ENCODE results near the gene SOBP.

- TF ChIP-seq, protein P1, sequence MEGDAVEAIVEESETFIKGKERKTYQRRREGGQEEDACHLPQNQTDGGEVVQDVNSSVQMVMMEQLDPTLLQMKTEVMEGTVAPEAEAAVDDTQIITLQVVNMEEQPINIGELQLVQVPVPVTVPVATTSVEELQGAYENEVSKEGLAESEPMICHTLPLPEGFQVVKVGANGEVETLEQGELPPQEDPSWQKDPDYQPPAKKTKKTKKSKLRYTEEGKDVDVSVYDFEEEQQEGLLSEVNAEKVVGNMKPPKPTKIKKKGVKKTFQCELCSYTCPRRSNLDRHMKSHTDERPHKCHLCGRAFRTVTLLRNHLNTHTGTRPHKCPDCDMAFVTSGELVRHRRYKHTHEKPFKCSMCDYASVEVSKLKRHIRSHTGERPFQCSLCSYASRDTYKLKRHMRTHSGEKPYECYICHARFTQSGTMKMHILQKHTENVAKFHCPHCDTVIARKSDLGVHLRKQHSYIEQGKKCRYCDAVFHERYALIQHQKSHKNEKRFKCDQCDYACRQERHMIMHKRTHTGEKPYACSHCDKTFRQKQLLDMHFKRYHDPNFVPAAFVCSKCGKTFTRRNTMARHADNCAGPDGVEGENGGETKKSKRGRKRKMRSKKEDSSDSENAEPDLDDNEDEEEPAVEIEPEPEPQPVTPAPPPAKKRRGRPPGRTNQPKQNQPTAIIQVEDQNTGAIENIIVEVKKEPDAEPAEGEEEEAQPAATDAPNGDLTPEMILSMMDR (conservative IDR thresholded peaks at IDR 0.05 in 1 of 2, IDR thresholded peaks at IDR 0.05 in 1 of 2; ENCODE audit: low read depth in 1 of 2, low read length in 2 of 2), result no peak
- TF ChIP-seq EZH2 (IDR thresholded peaks at IDR 0.05; ENCODE audit: low read length, missing control alignments), result no peak
Observed at GRCh38 chr6:107632381-107633136, 142.6 kb downstream of the SOBP start.
